HepG2 (cell line): ENCODE results near the gene IBA57. TPM values are rescaled to one million over a fixed set of nuclear protein-coding genes. Genes with fewer than 3 reads are reported as not detected.

Experiments
- ARID4A ChIP-seq: sonication (generic); formaldehyde crosslinking; IDR thresholded peaks from 2 replicates; pipeline ENCODE4 v1.5.0; 2020; ENCODE audit warnings: mild to moderate bottlenecking, missing genetic modification reagents, borderline replicate concordance
- ATM ChIP-seq: fragments of 450-650 bp; IDR thresholded peaks from 2 replicates; pipeline ENCODE4 v1.7.1; 2017; ENCODE audit warnings: mild to moderate bottlenecking, borderline replicate concordance
- ELK4 ChIP-seq: sonication (generic); formaldehyde crosslinking; IDR thresholded peaks from 2 replicates; pipeline ENCODE4 v1.9.0; 2021; ENCODE audit warnings: missing genetic modification reagents, borderline replicate concordance
- FLYWCH1 ChIP-seq: sonication (generic); formaldehyde crosslinking; IDR thresholded peaks from 2 replicates; pipeline ENCODE4 v1.8.1; 2023; ENCODE audit warnings: mild to moderate bottlenecking, missing genetic modification reagents
- MEIS2 ChIP-seq: sonication (generic); formaldehyde crosslinking; IDR thresholded peaks from 2 replicates; pipeline ENCODE4 v1.9.0; 2021; ENCODE audit warnings: mild to moderate bottlenecking, missing genetic modification reagents
- NFATC3 ChIP-seq: sonication (generic); formaldehyde crosslinking; IDR thresholded peaks from 2 replicates; pipeline ENCODE4 v1.5.1; 2020; ENCODE audit warnings: mild to moderate bottlenecking, missing genetic modification reagents
- NFYC ChIP-seq: IDR thresholded peaks from 2 replicates; pipeline ENCODE4 v1.6.1; 2016; ENCODE audit warnings: missing genetic modification reagents, missing compliant biosample characterization
- PHB2 ChIP-seq: fragments of 450-650 bp; IDR thresholded peaks from 2 replicates; pipeline ENCODE4 v1.6.1; 2018; ENCODE audit not compliant: partially characterized antibody
- TAF1 ChIP-seq: sonication (generic); formaldehyde crosslinking; IDR thresholded peaks from 2 replicates; pipeline ENCODE4 v1.4.0; 2020; ENCODE audit warnings: missing genetic modification reagents
- TBP ChIP-seq: sonication (generic); formaldehyde crosslinking; IDR thresholded peaks from 2 replicates; pipeline ENCODE4 v1.5.0; 2020; ENCODE audit warnings: missing genetic modification reagents
- ZBTB2 ChIP-seq: sonication (generic); formaldehyde crosslinking; IDR thresholded peaks from 2 replicates; pipeline ENCODE4 v1.8.0; 2022; ENCODE audit warnings: low read depth, missing genetic modification reagents
- ZHX2 ChIP-seq, 2 experiments: sonication (generic) in 1 of 2; formaldehyde crosslinking in 1 of 2; IDR thresholded peaks; 2 replicates each; pipeline versions ENCODE4 v1.6.1 to v1.9.0; 2014 to 2022; ENCODE audit warnings: antibody characterized with exemption in 1 of 2, borderline replicate concordance in 1 of 2, inconsistent platforms in 1 of 2, low read depth in 1 of 2, missing genetic modification reagents in 1 of 2
- ZNF10 ChIP-seq: sonication (generic); formaldehyde crosslinking; IDR thresholded peaks from 2 replicates; pipeline ENCODE4 v1.4.0; 2020; ENCODE audit warnings: mild to moderate bottlenecking, low read depth, missing genetic modification reagents, borderline replicate concordance
- ZNF224 ChIP-seq: sonication (generic); formaldehyde crosslinking; IDR thresholded peaks from 2 replicates; pipeline ENCODE4 v1.5.0; 2020; ENCODE audit warnings: mild to moderate bottlenecking, missing genetic modification reagents
- ZNF775 ChIP-seq: sonication (generic); formaldehyde crosslinking; IDR thresholded peaks from 2 replicates; pipeline ENCODE4 v1.4.0; 2020; ENCODE audit warnings: missing genetic modification reagents, mild to moderate bottlenecking, moderate library complexity, borderline replicate concordance
- polyA plus RNA-seq, 8 experiments: library from polyadenylated mRNA; depleted of rRNA in 3 of 8; stranded (reverse) in 7 of 8; unstranded in 1 of 8; fragments of >200 nt; fragmentation: Illumina TruSeq in 4 of 8; extraction: Trizol in 4 of 8; gene quantifications; 2 replicates each; pipeline versions ENCODE4 v1.2.1 to v1.2.3, GENCODE V29; 2011 to 2016; ENCODE audit warnings: low read depth in 4 of 8, missing spikeins in 1 of 8, mixed read lengths in 1 of 8; ENCODE audit not compliant: insufficient read depth in 1 of 8
- total RNA-seq, 5 experiments: library from RNA; depleted of rRNA; stranded (reverse); fragments of >200 nt; fragmentation: Illumina TruSeq; extraction: Trizol; gene quantifications; 2 replicates each; pipeline ENCODE4 v1.2.3, GENCODE V29; 2016; ENCODE audit warnings: low read depth in 1 of 5

The IBA57 gene
- total and polyA plus RNA-seq, 2 of the 13 experiments (the other 11 are each of a cell fraction or from before 2014, with no cell fraction given), result 2.3 to 10.2 TPM

- TF ChIP-seq ATM (no peak), ZBTB2 (CRISPR knock-in tag) (0 out of 2 replicates have a peak, but pooled peaks have one; percentile 19), ZHX2 (IDR thresholded peaks at IDR 0.05; ENCODE audit: low read depth) (peak; percentile 99), ZHX2 (CRISPR knock-in tag; IDR thresholded peaks at IDR 0.05; ENCODE audit: borderline replicate concordance) (no peak), ZNF224 (CRISPR knock-in tag) (peak; percentile 43; the same call in 1 of the 2 replicates), NFYC (CRISPR knock-in tag) (peak; percentile 71), ZNF775 (CRISPR knock-in tag) (0 out of 2 replicates have a peak, but pooled peaks have one; percentile 55), TAF1 (CRISPR knock-in tag) (peak; percentile 79), NFATC3 (CRISPR knock-in tag) (no peak), ARID4A (CRISPR knock-in tag) (peak; percentile 98), MEIS2 (peak; percentile 91; the same call in 1 of the 2 replicates), ELK4 (CRISPR knock-in tag) (no peak), ZNF10 (CRISPR knock-in tag) (no peak), TBP (peak; percentile 88; the same call in 1 of the 2 replicates), PHB2 (no peak), FLYWCH1 (CRISPR knock-in tag) (0 out of 2 replicates have a peak, but pooled peaks have one; percentile 74)
Observed at GRCh38 chr1:228139931-228140723, 25.5 kb upstream of the IBA57 start, which contains the start of gene GUK1 (continued).
